GM23248 (cell line): Measurements from ENCODE around the gene CDK12. TPM values are rescaled to one million over a fixed set of nuclear protein-coding genes. Genes with fewer than 3 reads are reported as not detected.

Experiments used
- DNase-seq: peaks from one replicate; pipeline ENCODE4 v3.0.0-alpha.2; 2015
- H2AFZ ChIP-seq: fragments of 200-600 bp; sonication (generic); 2 replicates; pipeline ENCODE4 v1.6.1; 2016; ENCODE audit warnings: antibody characterized with exemption
- H3F3A ChIP-seq: fragments of 200-600 bp; sonication (generic); 2 replicates; pipeline ENCODE4 v1.6.1; 2016; ENCODE audit warnings: mild to moderate bottlenecking, antibody characterized with exemption, mixed run types; ENCODE audit not compliant: insufficient read depth
- H3K27ac ChIP-seq: fragments of 200-600 bp; sonication (generic); 2 replicates; pipeline ENCODE4 v1.5.1; 2016; ENCODE audit warnings: mild to moderate bottlenecking
- H3K27me3 ChIP-seq: fragments of 200-600 bp; sonication (generic); replicated peaks from 2 replicates; pipeline ENCODE4 v1.6.1; 2016; ENCODE audit warnings: mild to moderate bottlenecking; ENCODE audit not compliant: insufficient read depth
- H3K36me3 ChIP-seq: fragments of 200-600 bp; sonication (generic); 2 replicates; pipeline ENCODE4 v1.6.1; 2016; ENCODE audit warnings: low read depth, mild to moderate bottlenecking
- H3K4me1 ChIP-seq: fragments of 200-600 bp; sonication (generic); 2 replicates; pipeline ENCODE4 v1.6.1; 2016; ENCODE audit warnings: mild to moderate bottlenecking; ENCODE audit not compliant: insufficient read depth
- H3K4me2 ChIP-seq: fragments of 200-600 bp; sonication (generic); one replicate; pipeline ENCODE4 v1.6.1; 2016; ENCODE audit warnings: mild to moderate bottlenecking; ENCODE audit not compliant: unreplicated experiment
- H3K4me3 ChIP-seq: fragments of 200-600 bp; sonication (generic); 2 replicates; pipeline ENCODE4 v1.5.1; 2016; ENCODE audit warnings: mild to moderate bottlenecking
- H3K79me2 ChIP-seq: fragments of 200-600 bp; sonication (generic); 2 replicates; pipeline ENCODE4 v1.6.1; 2016; ENCODE audit warnings: mild to moderate bottlenecking; ENCODE audit not compliant: insufficient read depth
- H3K9ac ChIP-seq: fragments of 200-600 bp; sonication (generic); 2 replicates; pipeline ENCODE4 v1.6.1; 2016; ENCODE audit warnings: mild to moderate bottlenecking
- H3K9me2 ChIP-seq: fragments of 200-600 bp; sonication (generic); 2 replicates; pipeline ENCODE4 v1.6.1; 2016; ENCODE audit warnings: mixed run types, mild to moderate bottlenecking, moderate library complexity; ENCODE audit not compliant: insufficient read depth
- H3K9me3 ChIP-seq: fragments of 200-600 bp; sonication (generic); one replicate; pipeline ENCODE4 v1.6.1; 2017; ENCODE audit warnings: low read depth
- H4K20me1 ChIP-seq: fragments of 200-600 bp; sonication (generic); 2 replicates; pipeline ENCODE4 v1.6.0; 2016; ENCODE audit not compliant: insufficient read depth
- EZH2 ChIP-seq: fragments of 200-600 bp; sonication (generic); IDR thresholded peaks from 2 replicates; pipeline ENCODE4 v1.6.1; 2018; ENCODE audit warnings: antibody characterized with exemption, mild to moderate bottlenecking; ENCODE audit not compliant: insufficient read depth, poor library complexity, severe bottlenecking
- EZH2phosphoT487 ChIP-seq: fragments of 200-600 bp; sonication (generic); IDR thresholded peaks from 2 replicates; pipeline ENCODE4 v1.6.1; 2018; ENCODE audit warnings: antibody characterized with exemption, moderate library complexity, mild to moderate bottlenecking, low read depth; ENCODE audit not compliant: insufficient read depth
- WGBS, 2 experiments: methylation state at CpG; one replicate each; pipeline ENCODE4 v1.1.6; 2015 to 2017; ENCODE audit warnings: low lambda C conversion rate in 2 of 2, low coverage in 1 of 2; ENCODE audit errors: missing lambda C conversion rate in 2 of 2; 5-methylcytosine and 5-hydroxymethylcytosine counted together
- in situ Hi-C: fragments of 300-500 bp; cut with MboI; formaldehyde crosslinking; loops from 2 replicates; pipeline ENCODE4 v1.15.0; 2020
- polyA plus RNA-seq: library from polyadenylated mRNA; unstranded; fragments of >200 nt; fragmentation: Nextera tagmentation; extraction: Ambion mirVana; gene quantifications from 2 replicates; pipeline ENCODE4 v1.2.1, GENCODE V29; 2016
- total RNA-seq: library from RNA; depleted of rRNA; stranded (reverse); fragments of >200 nt; shearing (Covaris generic); gene quantifications from 2 replicates; pipeline ENCODE4 v1.2.3, GENCODE V29; 2014

The CDK12 gene
- total and polyA plus RNA-seq, 2 experiments from 2014 or later = 8.9 to 21.1 TPM

GRCh38 chr17:39547713-39548478 is 86.6 kb downstream of the CDK12 start:
- no peak for TF ChIP-seq EZH2
- no peak for TF ChIP-seq EZH2phosphoT487
- Histone ChIP-seq H3K27me3 (no peaks in the 10 kb centered on the region), H3K9me3 (no peaks in the 10 kb centered on the region), H3K9ac (no peak overlapping the region), H3F3A (no peaks in the 10 kb centered on the region; the same call in 1 of the 2 replicates), H4K20me1 (0 out of 2 replicates have a peak, but pooled peaks cover 3% of the 10 kb centered on the region), H3K79me2 (no peaks in the 10 kb centered on the region), H3K27ac (no peak overlapping the region), H2AFZ (no peak overlapping the region), H3K36me3 (no peaks in the 10 kb centered on the region), H3K4me2 (no peak overlapping the region), H3K4me3 (no peak overlapping the region), H3K9me2 (no peaks in the 10 kb centered on the region), H3K4me1 (peaks cover 13% of the 10 kb centered on the region; the same call in 1 of the 2 replicates)
- 25 to 29% methylated on average over 5 of the region's 5 CpGs for whole genome bisulfite sequencing, 2 experiments
- DNase-seq = peak; percentile 47
- in situ Hi-C loops = no loop called here

- H3K9ac ChIP-seq = no peak overlapping the region
- no peaks in the 10 kb centered on the region; the same call in 1 of the 2 replicates for H3F3A ChIP-seq
- H3K27ac ChIP-seq = no peak overlapping the region
- no peaks in the 10 kb centered on the region for H3K79me2 ChIP-seq
- no peaks in the 10 kb centered on the region for H3K9me3 ChIP-seq
- no peak overlapping the region for H3K4me3 ChIP-seq
- 0 out of 2 replicates have a peak, but pooled peaks cover 3% of the 10 kb centered on the region for H4K20me1 ChIP-seq
- H3K9me2 ChIP-seq = no peaks in the 10 kb centered on the region
- DNase-seq = peak; percentile 14
- TF ChIP-seq EZH2phosphoT487 = no peak
- no peak for TF ChIP-seq EZH2
- H3K4me1 ChIP-seq = peaks cover 20% of the 10 kb centered on the region
- H3K36me3 ChIP-seq = no peaks in the 10 kb centered on the region
- in situ Hi-C loops = no loop called here
- 54 to 61% methylated on average over 7 of the region's 7 CpGs for whole genome bisulfite sequencing, 2 experiments
- H2AFZ ChIP-seq = no peak overlapping the region
- H3K4me2 ChIP-seq = no peak overlapping the region
- H3K27me3 ChIP-seq = no peaks in the 10 kb centered on the region
These were observed 87.4 kb downstream of the CDK12 start for GRCh38 chr17:39548494-39549225.

DNA sequence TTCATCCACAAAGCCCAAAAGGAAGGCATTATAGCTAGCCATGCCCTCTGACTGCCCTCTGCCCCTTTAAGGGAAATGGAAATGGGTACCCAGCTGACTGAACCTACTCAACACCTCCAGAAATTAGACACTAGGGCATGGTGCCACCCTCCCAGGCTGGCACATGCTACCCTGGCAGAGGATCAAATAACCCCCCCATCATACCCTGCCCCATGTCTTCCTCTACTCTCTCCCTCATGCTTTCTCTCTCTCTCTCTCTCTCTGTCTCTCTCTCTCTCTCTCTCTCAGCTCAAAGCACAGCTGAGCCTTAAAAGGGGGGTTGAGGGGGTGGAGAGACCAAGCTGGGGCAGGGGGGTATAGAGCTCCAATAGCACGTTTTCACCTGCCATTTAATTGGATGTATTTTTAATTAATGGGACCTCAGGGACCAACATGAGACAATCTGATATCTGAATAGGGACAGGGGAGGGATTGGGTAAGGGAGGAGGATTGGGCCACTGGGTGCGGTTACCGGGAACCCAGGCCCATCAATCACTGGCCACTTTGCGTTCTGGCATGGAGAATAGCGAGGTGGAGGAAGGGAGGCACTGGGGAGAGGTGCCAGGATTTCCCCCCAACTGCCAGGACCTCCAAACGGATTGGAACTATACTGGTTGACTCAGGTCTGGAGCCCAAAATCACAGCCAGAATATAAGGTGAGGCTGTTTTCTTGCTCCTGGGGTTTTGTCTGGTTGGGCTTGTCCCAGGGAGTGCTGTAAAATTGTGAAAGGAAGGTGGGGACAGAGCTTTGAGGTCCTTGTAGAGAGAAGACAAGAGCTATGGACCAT is 88.7 kb downstream of the CDK12 start:
- Histone ChIP-seq H3K9me2 (no peaks in the 10 kb centered on the region), H4K20me1 (0 out of 2 replicates have a peak, but pooled peaks cover 3% of the 10 kb centered on the region), H3K4me2 (no peak overlapping the region), H2AFZ (no peak overlapping the region), H3K4me3 (no peak overlapping the region), H3K9me3 (no peaks in the 10 kb centered on the region), H3F3A (no peaks in the 10 kb centered on the region; the same call in 1 of the 2 replicates), H3K9ac (no peak overlapping the region), H3K36me3 (no peaks in the 10 kb centered on the region), H3K4me1 (peaks cover 24% of the 10 kb centered on the region), H3K27me3 (no peaks in the 10 kb centered on the region), H3K27ac (no peak overlapping the region), H3K79me2 (no peaks in the 10 kb centered on the region)
- DNase-seq = no peak
- in situ Hi-C loops = no loop called here
- 82 to 87% methylated on average over 6 of the region's 6 CpGs for WGBS, 2 experiments
- TF ChIP-seq EZH2 = no peak

GRCh38 chr17:39551879-39552278 is 90.6 kb downstream of the CDK12 start:
- WGBS, 2 experiments = 13 to 14% methylated on average over 1 of the region's 1 CpG
- H2AFZ ChIP-seq = no peak overlapping the region
- H3K27me3 ChIP-seq = no peaks in the 10 kb centered on the region
- TF ChIP-seq EZH2phosphoT487 (no peak), EZH2 (no peak)
- no peak overlapping the region for H3K27ac ChIP-seq
- peaks cover 24% of the 10 kb centered on the region for H3K4me1 ChIP-seq
- H3K9ac ChIP-seq = no peak overlapping the region
- H3F3A ChIP-seq = no peaks in the 10 kb centered on the region; the same call in 1 of the 2 replicates
- no peak overlapping the region for H3K4me3 ChIP-seq
- H3K79me2 ChIP-seq = no peaks in the 10 kb centered on the region
- in situ Hi-C loops = no loop called here
- DNase-seq = peak; percentile 67
- H3K9me3 ChIP-seq = no peaks in the 10 kb centered on the region
- H3K4me2 ChIP-seq = no peak overlapping the region
- H3K36me3 ChIP-seq = no peaks in the 10 kb centered on the region; the same call in 1 of the 2 replicates
- H3K9me2 ChIP-seq = no peaks in the 10 kb centered on the region
- 0 out of 2 replicates have a peak, but pooled peaks cover 3% of the 10 kb centered on the region for H4K20me1 ChIP-seq
